ENCODE results near the gene PHYHIPL.
A peak's percentile ranks its signal among the peaks of the same experiment; 100 is the strongest.

The PHYHIPL gene

DNA sequence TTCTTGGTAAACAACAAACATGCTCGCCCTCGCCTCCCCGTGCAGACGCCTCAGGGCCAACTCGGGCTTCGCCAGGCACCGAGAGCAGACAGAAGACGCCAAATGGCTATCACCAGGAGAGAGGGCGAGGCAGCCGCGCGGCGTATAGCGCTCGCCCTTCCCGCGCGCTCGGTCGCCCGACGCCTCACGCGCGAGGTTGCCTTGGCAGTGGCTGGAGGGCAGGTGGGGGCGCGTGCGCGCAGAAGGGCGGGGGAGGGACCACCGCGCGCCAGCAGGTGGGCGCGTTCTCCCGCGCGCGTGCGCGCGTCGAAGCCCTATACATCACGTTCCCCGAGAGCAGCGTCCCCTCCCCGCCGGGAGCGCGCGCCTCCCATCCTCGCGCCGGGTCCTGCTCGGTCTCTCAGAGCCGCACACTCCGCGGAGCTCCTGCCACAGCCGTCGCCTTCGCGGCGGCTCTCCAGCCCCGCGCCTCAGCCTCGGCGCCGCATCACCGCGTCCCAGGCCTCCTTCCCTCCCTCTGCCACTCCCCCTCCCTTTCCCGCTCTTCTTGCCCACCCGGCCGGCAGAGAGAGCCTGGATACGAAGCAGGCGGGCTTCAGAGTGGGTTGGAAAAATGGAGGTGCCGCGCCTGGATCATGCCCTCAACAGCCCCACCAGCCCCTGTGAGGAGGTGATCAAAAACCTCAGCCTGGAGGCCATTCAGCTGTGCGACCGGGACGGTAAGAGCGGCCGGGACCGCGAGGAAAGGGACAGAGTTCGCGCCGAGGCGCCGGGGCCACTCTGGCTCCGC is at the start of gene PHYHIPL:
Gene PHYHIPL, plus strand, starts transcription at position 403 of the 790 bp plus-strand sequence. Its CDS starts 211 bp downstream, at position 614.
- DNase-seq, result peak; percentile 91

DNA sequence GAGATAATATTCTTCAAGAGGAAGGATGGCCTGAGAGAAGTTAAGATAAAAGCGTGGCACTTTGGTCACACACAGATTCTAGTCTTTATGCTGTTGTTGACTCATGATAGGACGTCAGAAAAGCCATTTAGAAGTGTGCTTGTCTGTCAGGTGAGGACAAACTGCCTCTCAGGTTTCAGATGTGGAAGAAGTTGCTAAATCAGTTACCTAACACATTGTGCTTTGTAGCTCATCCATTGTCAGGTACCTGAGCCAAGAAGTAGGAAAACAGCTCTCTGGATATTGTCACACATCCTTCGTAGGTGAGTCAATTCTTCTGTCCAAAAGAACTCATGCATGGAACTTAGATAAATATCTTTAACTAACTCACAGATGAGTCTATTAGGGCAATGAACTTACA is 49.5 kb upstream of the PHYHIPL start:
- no peak for DNase-seq

DNA sequence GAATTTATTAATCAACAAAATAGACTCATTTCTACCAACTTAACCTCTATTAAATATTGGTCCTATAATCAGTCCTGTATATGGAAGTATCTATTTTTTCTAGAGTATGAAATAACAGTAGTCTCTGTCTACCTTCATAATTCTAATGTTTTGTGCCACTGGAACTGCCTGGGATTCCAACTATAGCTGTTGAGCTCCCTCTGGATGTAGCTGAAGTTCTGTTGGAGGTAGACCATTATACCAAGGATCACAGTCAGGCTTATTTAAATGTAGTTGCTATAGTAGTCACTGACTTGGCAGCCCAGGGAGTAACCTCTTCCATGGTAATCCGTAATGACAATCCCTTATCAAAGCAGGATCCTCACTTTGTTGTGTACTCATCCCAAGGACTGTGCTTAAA is 48.5 kb upstream of the PHYHIPL start:
- DNase-seq, result no peak

DNA sequence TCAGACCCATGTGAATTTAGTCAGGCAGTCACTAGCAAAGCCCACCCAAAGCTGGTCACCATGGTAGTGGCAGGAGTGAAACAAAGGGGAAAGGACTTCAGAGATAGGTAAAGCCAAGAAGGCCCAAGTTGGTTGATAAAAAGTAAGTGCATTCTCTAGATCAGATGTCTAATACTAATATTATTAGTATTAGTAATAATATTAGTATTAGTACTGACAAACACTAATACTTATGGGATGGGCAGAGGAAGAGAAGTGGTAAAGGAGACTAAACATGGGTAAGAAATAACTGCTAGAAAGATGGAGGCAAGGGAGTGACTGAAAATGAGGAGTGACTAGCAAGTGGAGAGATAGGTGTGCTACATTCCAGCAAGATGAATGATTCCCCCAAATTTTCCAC is 46.6 kb upstream of the PHYHIPL start:
- no peak for DNase-seq

DNA sequence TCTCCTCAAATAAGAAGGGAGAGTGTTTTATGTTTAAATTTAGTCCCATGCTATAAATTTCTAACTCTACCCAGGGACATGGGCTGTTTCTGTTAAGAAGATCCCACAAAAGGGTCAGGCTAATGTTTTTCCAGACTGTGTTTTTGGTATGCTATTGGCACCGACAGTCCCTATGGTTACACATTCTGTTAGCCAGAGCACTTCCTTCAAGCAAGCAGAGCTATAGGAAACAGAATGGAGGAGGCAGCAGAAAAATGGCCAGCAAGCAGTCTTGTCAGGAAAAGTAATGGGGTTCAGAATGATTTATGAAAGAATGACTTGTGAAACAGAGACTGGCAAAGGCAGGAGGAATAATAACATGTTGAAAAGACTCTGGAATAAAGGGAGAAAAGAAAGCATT is 44.8 kb upstream of the PHYHIPL start:
- no peak for DNase-seq

DNA sequence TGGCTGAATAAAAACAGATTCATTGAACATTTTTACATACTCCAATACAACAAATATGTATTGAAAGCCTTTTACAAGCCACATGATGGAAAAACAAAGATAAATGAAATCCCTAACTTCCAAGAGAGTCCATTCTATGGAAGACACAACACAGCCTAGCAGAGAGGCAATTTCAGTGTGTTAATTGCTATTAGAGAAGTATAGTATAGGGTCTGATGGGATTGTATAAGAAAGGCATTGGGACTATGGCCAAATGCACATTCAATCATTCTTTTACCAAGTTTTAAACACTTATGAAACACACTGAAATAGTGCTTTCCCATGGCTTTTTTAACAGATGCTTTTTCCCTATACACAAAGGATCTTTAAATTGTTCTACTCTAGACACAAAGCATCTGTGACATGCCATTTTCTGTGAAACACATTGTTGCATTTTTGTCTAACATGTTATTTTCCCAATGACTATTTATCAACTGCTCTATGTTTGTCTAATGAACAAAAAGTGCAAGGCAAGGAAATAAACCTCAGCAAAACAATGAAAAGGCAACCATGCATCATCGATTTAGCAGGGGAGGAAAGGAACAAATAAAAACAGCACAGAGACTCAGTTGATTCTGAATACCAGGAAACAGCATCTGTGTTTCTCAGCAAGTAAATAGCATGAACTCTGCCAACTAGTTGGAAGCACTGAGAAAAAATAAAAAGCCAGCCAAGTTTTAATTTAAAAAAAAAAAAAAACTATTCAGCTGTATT is 42.4 kb upstream of the PHYHIPL start:
- no peak for DNase-seq

DNA sequence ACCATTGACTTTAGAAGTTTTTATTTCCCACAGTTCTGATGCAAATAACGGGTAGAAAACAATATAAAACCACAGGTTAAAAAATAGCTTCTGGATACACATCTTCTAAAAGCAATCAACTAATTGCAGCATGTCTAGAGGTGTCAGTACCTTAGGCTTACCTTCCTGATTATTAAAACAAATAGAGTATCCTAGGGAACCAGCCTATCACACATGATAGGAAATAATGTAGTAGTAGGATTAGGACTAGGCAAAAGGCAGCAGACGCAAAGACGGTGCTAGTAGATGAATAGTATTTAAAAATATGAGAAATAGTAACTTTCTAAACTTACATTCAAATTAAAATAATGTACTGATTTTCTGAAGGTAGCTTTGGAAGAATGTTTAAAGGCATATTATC is 41.7 kb upstream of the PHYHIPL start:
- no peak for DNase-seq

DNA sequence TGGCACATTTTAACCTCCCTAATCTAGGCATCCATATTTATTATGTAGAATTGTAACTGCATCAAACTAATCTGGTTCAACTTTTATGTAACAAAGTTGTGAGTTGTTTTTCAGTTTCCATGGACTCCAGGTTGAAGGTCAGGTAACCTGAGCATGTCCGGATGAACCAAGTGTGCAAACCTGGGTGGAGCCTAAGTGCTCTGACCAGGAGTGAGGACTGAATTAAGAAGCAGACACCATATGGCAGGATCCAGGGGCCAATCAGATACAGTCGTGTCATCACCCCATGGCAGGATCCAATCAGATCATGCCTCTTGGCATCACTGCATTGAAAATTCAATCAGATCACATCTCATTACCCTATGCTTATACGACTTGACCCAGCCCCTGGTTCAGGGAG is 41.2 kb upstream of the PHYHIPL start:
- DNase-seq, result no peak

DNA sequence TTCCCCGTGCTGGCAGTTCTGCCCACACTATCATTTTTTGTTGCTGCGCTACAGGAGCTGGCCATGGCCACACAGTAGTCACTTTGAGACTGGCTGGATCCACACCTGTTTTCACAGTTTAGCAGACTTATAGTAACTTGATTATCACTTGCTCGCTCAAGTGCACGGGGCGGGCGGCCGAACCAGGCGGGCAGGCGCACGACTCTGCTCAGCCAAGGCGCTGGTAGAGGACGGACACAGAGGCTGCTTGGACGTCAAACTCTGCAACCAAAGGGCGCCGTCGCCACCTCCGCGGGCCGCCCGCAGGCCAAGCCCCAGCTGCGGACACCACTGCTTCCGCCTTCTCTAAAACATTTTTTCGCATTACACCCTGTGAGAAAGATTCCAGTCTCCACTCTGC is 38.4 kb upstream of the PHYHIPL start:
- DNase-seq, result no peak

DNA sequence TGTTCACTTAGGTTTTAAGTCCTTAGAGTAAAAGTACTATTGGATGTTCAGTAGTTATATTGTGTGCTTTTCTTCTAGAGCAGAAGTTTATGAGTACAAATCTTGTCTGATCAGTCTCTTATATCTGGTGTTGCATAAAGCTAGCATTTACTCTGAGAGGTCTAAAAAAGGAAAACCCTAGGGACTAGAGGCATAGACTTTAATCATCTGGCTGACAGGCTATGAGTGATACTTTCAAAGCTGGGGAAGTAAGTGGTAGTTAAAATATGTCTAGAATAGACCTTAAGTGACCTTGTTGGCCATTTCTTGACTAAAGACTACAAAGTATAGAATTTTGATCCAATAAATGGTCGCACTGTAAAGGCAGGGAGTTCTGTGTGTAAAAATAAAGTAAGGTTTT is 32.9 kb upstream of the PHYHIPL start:
- DNase-seq, result no peak

DNA sequence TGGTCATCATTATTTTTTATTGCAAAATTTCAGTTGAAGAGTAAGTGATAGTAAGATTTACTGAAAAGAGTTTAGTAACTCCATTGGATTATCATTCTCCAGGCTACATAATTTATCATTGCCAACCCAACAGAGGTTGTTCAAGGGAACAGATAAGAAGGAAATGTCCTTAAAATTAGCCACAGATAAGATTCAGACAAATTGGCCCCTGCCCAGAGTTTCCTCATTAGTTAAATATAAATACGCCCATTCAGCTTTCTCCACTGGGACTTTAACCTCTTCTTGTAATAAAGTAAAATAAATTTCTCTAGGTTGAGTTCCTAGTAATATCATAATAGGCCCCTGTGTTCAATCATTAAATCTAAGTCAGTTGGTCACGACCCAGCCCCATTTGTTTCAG is 27.7 kb upstream of the PHYHIPL start:
- no peak for DNase-seq

DNA sequence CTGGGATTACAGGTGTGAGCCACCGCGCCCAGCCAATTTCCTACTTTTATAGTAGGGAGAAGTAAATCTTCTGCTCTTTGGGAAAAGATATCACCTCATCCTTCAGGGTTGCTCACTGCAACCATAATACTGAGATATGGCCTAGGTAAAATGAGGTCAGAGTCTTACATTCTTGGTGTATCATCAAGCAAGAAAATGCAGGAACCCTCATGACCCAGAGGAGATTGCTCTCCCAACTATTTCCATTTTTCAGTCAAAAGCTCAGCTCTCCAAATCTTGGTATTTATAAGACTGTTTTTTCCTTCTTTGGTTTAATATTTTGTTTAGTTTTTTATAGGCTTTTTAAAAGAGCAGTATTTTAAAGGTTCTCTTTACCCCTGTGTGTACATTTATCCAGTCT is 20.9 kb upstream of the PHYHIPL start:
- DNase-seq, result no peak

DNA sequence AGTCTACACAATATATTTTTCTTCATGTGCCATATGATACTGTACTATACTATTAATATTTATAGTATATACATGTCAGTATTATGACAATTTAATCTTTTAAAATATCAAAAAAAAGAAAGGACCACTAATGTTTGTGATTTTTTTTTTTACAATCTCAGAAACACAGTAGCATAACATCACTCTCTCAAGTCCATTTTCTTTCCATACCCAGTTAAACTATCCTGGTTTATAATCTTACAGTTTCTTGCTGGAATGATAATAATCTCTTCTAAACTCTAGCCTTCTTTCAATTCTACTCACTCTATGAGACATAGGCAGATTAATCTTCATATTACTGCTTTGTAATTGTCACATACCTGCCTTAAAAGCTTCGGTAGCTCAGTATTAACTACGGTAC is 8.9 kb upstream of the PHYHIPL start:
- no peak for DNase-seq

DNA sequence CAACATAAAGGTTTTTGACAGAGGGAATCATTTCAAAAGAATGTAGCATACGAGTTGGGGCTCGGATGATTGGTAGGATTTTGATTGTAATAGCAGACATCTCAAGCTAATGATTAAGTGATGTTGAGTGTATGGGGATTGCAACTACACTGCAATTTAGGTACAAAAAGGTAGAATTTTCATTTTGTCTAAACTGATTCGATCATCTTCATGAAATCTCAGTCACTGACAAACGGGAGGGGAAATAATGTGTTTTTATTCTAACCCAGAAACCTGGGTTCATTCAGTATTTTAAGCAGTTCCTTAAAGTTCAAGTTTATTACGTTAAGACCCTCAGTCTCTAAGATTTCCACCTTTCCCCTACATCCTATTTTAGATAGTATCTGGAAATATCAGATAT is 3.9 kb upstream of the PHYHIPL start:
- no peak for DNase-seq

DNA sequence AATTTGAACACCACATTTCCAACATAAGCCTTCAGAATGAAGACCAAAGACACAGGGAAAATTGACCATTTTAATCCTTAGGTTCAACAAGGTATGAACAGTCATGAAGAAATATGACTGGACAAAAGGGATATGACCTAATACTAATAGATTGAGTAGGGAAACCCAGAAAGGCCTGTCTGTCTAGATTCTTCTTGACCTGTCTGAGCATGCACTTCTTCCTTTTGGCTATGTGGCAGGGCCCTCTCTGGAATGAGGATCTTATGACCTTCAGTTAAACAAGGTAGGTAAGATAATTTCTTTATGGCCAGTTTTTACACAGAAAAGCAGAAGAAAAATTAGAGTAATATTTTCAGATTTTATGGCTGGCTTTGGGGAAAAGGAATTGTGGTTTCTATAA is 3.0 kb upstream of the PHYHIPL start:
- no peak for DNase-seq

DNA sequence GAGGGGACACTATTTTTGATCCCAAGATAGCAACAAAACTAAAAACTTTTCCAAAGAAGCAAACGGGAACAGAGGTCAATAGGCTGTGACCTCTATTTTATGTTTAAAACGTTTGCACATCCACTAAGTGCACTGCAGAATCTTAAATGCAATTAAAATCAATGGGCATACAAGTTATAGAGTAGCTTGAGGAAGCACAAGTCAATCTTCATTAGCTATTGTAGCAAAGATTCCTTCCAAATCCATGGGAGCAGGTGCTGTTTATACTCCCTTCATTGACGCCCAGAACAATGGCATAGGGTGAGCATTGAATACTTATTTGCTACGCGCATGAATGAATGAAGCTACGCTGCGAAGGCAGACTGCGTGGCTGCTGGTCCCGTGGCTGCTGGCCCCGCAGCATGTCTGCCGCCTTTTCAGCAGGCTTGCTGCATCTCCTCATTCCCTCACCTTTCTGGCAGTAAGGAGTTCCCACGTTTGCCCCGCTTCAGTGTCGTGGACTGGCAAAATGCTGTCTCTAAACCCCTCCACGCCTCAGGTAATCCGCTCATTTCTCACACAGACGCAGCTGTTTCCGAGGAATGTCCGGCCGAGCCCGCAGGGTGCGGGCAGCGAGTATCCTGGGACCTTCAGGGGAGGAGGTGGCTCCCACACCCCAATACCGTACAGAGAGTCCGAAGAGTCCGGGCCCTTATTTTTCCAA is 754 bp upstream of the PHYHIPL start:
- peak; percentile 64 for DNase-seq

DNA sequence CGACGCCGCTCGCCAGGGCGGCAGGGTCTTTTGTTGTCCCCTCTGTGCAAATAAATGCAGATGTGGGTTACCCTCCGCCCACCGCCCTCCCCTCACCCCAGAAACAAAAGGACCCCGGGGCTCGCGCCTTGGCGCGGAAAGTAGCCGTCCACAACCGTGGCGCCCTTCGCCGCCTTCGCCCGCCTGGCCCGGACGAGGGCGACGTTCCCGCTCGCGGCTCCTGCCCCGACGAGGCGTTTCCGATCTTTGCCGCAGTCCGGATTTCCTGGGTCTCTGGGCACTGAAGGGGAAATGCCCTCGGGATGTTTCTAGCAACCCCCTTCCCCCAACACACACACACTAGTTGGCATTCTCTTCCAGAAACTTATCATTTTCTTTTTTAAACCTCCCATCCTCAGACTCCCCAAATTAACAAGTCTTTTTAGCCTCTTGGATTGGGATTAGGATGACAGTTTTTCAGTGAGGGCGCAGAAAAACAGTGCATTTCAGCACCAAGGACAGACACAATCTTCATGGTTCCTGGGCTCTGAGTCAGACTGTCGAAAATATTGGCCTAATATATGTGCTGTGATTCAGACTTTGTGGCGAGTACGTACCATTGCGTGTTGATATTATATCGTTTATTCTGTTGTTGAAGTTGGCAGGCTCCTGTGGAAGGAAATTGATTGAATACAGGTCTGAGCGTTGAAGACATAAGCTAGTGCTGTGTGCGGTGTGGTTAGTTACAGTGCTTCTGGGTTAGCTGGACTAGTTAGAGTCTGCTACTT is 771 bp downstream of the PHYHIPL start:
- DNase-seq, result peak; percentile 87

DNA sequence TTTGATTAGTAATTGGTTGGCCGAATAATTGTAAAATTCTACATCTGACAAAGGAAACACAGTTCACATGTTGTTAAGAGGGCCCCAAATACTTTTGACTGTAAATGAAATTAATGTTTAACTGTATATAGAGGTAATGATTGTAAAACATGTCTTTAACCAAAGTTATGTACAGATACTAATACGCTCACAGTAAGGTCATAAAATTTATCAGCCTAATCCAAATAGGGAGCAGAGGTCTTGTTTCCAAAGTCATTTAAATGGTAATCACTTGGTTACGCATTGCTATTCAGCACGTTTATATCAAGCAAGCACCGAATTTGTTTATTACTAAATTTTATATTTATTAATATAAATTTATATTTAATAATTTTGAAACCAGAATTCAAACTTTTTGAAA is 1.4 kb downstream of the PHYHIPL start:
- DNase-seq, result no peak

DNA sequence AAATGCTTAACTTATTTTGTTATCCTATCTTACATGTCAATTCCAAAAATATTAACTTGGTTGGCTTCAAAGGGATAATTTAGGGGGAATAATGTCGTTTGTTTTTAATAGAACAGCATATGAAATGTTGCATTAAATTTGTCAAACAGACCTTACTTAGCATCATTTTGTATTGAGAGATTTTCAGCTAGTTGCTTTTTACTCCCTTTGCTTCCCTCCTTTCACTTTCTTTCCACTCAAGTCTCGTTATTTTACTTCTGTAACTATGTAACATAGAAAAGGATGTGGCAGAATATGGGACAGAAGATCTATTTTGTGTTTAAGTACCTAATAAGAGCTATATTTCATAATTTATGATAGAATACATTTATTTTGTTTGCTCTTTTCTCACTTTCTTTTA is 2.6 kb downstream of the PHYHIPL start:
- no peak for DNase-seq

DNA sequence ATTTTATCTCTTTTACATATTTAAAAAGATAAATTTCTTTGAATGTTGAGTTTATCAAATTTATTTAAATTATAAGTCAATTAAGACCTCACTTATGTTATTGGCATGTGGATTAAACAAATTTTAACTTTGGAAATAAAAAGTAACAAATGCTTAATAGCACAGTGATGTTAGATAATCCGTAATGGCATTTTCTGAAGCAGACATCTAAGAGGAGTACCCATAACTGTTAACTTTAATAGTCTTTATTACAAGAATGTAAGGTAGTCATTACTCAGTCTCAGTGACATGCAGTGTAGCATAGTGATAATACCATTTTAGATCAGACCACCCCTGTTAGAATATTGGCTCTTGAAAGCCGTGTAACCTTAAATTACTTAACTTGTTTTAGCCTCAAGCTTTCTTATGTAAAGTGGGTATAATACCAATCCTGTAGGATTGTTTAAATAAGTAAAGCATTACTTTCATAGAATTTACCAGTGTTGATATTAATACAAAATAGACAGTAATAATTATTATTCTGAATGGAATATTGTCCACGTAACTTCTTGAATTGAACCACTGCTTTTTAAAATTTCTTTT is 4.3 kb downstream of the PHYHIPL start:
- DNase-seq, result no peak

DNA sequence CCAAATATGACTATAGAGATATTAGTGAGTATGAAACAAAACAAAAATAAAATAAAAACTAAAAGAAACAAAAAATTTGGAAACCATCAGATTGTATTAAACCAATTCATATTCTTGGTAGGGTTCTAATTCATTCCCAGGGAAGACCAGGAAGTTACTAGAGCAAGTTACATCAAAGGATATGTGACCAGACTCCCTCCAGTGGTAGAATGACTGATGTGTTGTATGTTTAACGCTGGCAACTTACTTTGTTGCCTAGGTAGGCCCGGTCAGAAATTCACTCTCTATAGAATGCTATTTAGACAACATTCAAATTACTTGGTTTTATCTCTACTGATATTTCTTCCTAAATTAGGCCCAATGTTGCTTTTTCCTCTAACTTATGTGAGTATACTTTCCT is 5.2 kb downstream of the PHYHIPL start:
- DNase-seq, result peak; percentile 36

DNA sequence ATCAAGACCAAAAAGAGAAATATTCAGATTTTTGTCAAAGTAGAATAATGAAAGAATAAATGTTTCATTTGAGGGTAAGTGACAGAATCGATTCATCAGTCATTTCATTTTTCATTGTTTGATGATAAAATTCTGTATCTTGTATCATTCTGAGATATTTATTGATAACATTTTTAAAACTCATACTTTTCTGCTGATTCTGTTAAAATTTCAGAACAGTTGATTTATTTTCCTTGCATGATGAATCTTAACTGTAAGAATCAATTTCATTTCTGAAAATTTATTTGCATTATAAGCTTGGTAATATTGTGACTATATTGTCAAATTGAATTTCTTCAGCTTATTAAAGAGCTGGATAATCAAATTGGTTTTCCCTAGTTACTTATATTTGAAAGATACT is 13.9 kb downstream of the PHYHIPL start:
- no peak for DNase-seq

DNA sequence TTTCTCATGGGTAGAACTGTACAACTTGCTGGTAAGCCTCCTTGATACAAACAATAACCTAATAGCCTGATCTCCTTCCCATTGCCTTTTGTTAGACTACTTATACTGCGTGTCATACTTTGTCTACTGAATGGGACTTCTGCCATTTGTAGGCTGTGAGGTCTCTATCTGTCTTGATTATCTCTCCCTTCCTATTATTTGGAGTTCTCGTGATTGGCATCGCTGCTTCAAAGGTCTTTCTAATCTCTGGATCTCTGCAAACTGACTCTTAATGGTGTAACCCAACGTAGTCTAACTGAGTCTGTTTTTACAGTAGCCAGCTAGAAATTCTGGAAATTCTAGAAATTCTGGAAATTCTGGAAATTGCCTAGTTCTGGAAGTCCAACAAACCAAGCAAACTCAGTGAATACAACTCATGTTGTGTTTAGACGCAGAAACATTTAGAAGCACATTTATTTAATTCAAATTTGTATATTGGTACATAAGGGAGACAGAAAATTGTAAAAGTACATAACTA is 29.8 kb downstream of the PHYHIPL start:
- no peak for DNase-seq
